IMR-90 (cell line): Measurements from ENCODE around the gene TRIM36. TPM values are rescaled to one million over a fixed set of nuclear protein-coding genes. Genes with fewer than 3 reads are reported as not detected.

Experiments
- polyA plus RNA-seq, 3 experiments: library from polyadenylated mRNA; depleted of rRNA; stranded (reverse); fragments of >200 nt; gene quantifications; 2 replicates each; pipeline ENCODE4 v1.2.3, GENCODE V29; 2012; ENCODE audit warnings: low replicate concordance in 1 of 3
- total RNA-seq: library from RNA; depleted of rRNA; stranded (reverse); fragments of >200 nt; gene quantifications from 2 replicates; pipeline ENCODE4 v1.2.3, GENCODE V29; 2012; rRNA removed

The TRIM36 gene
- total and polyA plus RNA-seq, 2 of the 4 experiments (the other 2 are of a cell fraction), result 0.10 to 0.18 TPM

Other genes with a start within 250 kb of the TRIM36 start
- 17.2 and 19.2 TPM in 2 replicates for gene PGGT1B, start 93.0 kb upstream of the TRIM36 start, total RNA-seq
- gene PGGT1B, start 93.0 kb upstream of the TRIM36 start, polyA plus RNA-seq (2012; rRNA removed), result 0.95 and 2.1 TPM in 2 replicates
- gene CCDC112, start 126.7 kb upstream of the TRIM36 start, total RNA-seq, result 2.0 and 5.0 TPM in 2 replicates
- 1.9 and 2.3 TPM in 2 replicates for gene CCDC112, start 126.7 kb upstream of the TRIM36 start, polyA plus RNA-seq (2012; rRNA removed)